Vagina (tissue), 2 donors: ENCODE results near the gene STXBP6. TPM values are rescaled to one million over a fixed set of nuclear protein-coding genes. Genes with fewer than 3 reads are reported as not detected.
"Not testable (repeated sequence)": the region's sequence is repeated elsewhere in the genome, so short reads cannot be mapped to it uniquely, and the experiment has no call there.

Experiments
- DNase-seq, 2 donors: peaks; one replicate each; pipeline ENCODE4 v3.0.0-alpha.2; 2017; ENCODE audit errors: extremely low spot score in 2 of 2
- H3K27ac ChIP-seq: fragments of 200-600 bp; sonication (generic); one replicate; pipeline ENCODE4 v1.5.1; 2019
- H3K27me3 ChIP-seq: fragments of 200-600 bp; sonication (generic); one replicate; pipeline ENCODE4 v1.5.1; 2019
- H3K36me3 ChIP-seq, 2 donors: fragments of 200-600 bp; sonication (generic); one replicate each; pipeline ENCODE4 v1.5.1; 2017 to 2019
- H3K4me1 ChIP-seq: fragments of 200-600 bp; sonication (generic); one replicate; pipeline ENCODE4 v1.5.1; 2019
- H3K4me3 ChIP-seq, 2 donors: fragments of 200-600 bp; sonication (generic); 1 replicate in 1 of 2; 2 replicates in 1 of 2; pipeline ENCODE4 v1.5.1; 2016 to 2019
- H3K9me3 ChIP-seq: fragments of 200-600 bp; sonication (generic); one replicate; pipeline ENCODE4 v1.5.1; 2019
- CTCF ChIP-seq, 3 experiments: fragments of 450-650 bp in 2 of 3; fragments of 200-600 bp in 1 of 3; sonication (generic) in 1 of 3; IDR thresholded peaks; one replicate each; pipeline ENCODE4 v1.5.1; 2017 to 2019; ENCODE audit warnings: antibody characterized with exemption in 3 of 3, mild to moderate bottlenecking in 2 of 3, moderate library complexity in 2 of 3
- POLR2A ChIP-seq, 2 donors: fragments of 450-650 bp; IDR thresholded peaks; one replicate each; pipeline ENCODE4 v1.6.1; 2017; ENCODE audit warnings: antibody characterized with exemption in 2 of 2, mild to moderate bottlenecking in 2 of 2, moderate library complexity in 2 of 2
- POLR2AphosphoS5 ChIP-seq, 2 donors: sonication (generic); formaldehyde crosslinking; IDR thresholded peaks; one replicate each; pipeline ENCODE4 v1.9.0; 2017; ENCODE audit warnings: antibody characterized with exemption in 2 of 2, mild to moderate bottlenecking in 2 of 2, low read depth in 1 of 2; ENCODE audit not compliant: insufficient read depth in 1 of 2
- intact Hi-C: fragments of 100-400 bp; cut with DNase I; formaldehyde crosslinking; loops from one replicate; pipeline ENCODE4 v1.15.1; 2023
- total RNA-seq: library from RNA; depleted of rRNA; stranded (reverse); fragments of >200 nt; gene quantifications from one replicate; pipeline ENCODE4 v1.2.3, GENCODE V29; 2016

The STXBP6 gene
- total RNA-seq, 1 donor from 2014 or later: 4.4 TPM

GRCh38 chr14:24938593-24938992, 111.4 kb downstream of the STXBP6 start:
- Histone ChIP-seq H3K4me3 (no peak overlapping the region), H3K36me3 (no peaks in the 10 kb centered on the region), H3K27me3 (no peaks in the 10 kb centered on the region), H3K27ac (no peak overlapping the region), H3K9me3 (no peaks in the 10 kb centered on the region), H3K4me1 (peaks cover 5% of the 10 kb centered on the region)
- DNase-seq: no peak
- intact Hi-C loops: no loop called here
- TF ChIP-seq POLR2AphosphoS5 (IDR thresholded peaks at IDR 0.05; ENCODE audit: insufficient read depth in 1 of 2, low read depth in 1 of 2) (no peak), POLR2A (IDR thresholded peaks at IDR 0.05) (no peak), CTCF (IDR thresholded peaks at IDR 0.05) (no peak)

GRCh38 chr14:24937300-24937699, 112.6 kb downstream of the STXBP6 start:
- Histone ChIP-seq H3K4me3 (no peak overlapping the region), H3K9me3 (no peaks in the 10 kb centered on the region)
- intact Hi-C loops: no loop called here

GRCh38 chr14:24936773-24937172, 113.2 kb downstream of the STXBP6 start:
- H3K9me3 ChIP-seq, DNase-seq, H3K27me3 ChIP-seq, H3K4me3 ChIP-seq, intact Hi-C loops, H3K4me1 ChIP-seq, H3K36me3 ChIP-seq, H3K27ac ChIP-seq: not testable (repeated sequence)

More at GRCh38 chr14:24937300-24937699, 112.6 kb downstream of the STXBP6 start:
- Histone ChIP-seq H3K4me1 (no peaks in the 10 kb centered on the region), H3K36me3 (no peaks in the 10 kb centered on the region), H3K27me3 (no peaks in the 10 kb centered on the region), H3K27ac (no peak overlapping the region)
- TF ChIP-seq POLR2A (IDR thresholded peaks at IDR 0.05): no peak
- TF ChIP-seq CTCF (IDR thresholded peaks at IDR 0.05): no peak
- no peak for TF ChIP-seq POLR2AphosphoS5 (IDR thresholded peaks at IDR 0.05; ENCODE audit: insufficient read depth in 1 of 2, low read depth in 1 of 2)
- no peak for DNase-seq

GRCh38 chr14:24935796-24936195, 114.2 kb downstream of the STXBP6 start:
- Histone ChIP-seq H3K9me3 (no peaks in the 10 kb centered on the region), H3K27me3 (no peaks in the 10 kb centered on the region), H3K27ac (no peak overlapping the region), H3K36me3 (no peaks in the 10 kb centered on the region), H3K4me3 (no peak overlapping the region), H3K4me1 (no peaks in the 10 kb centered on the region)
- TF ChIP-seq CTCF (IDR thresholded peaks at IDR 0.05) (no peak), POLR2AphosphoS5 (IDR thresholded peaks at IDR 0.05; ENCODE audit: insufficient read depth in 1 of 2, low read depth in 1 of 2) (no peak), POLR2A (IDR thresholded peaks at IDR 0.05) (no peak)
- no peak for DNase-seq
- intact Hi-C loops: no loop called here

GRCh38 chr14:24928386-24928900, 121.5 kb downstream of the STXBP6 start:
- intact Hi-C loops: no loop called here
- TF ChIP-seq POLR2A (IDR thresholded peaks at IDR 0.05) (no peak), CTCF (IDR thresholded peaks at IDR 0.05) (no peak), POLR2AphosphoS5 (IDR thresholded peaks at IDR 0.05; ENCODE audit: insufficient read depth in 1 of 2, low read depth in 1 of 2) (no peak)
- Histone ChIP-seq H3K27ac (no peak overlapping the region), H3K36me3 (no peaks in the 10 kb centered on the region), H3K27me3 (no peaks in the 10 kb centered on the region), H3K4me3 (no peak overlapping the region), H3K9me3 (no peaks in the 10 kb centered on the region), H3K4me1 (no peaks in the 10 kb centered on the region)
- DNase-seq: no peak
